GM23248 (cell line): ENCODE measurements around the gene MYT1. TPM values are rescaled to one million over a fixed set of nuclear protein-coding genes. Genes with fewer than 3 reads are reported as not detected.

ENCODE experiments used
- DNase-seq: peaks from one replicate; pipeline ENCODE4 v3.0.0-alpha.2; 2015
- H2AFZ ChIP-seq: fragments of 200-600 bp; sonication (generic); 2 replicates; pipeline ENCODE4 v1.6.1; 2016; ENCODE audit warnings: antibody characterized with exemption
- H3F3A ChIP-seq: fragments of 200-600 bp; sonication (generic); 2 replicates; pipeline ENCODE4 v1.6.1; 2016; ENCODE audit warnings: mild to moderate bottlenecking, antibody characterized with exemption, mixed run types; ENCODE audit not compliant: insufficient read depth
- H3K27ac ChIP-seq: fragments of 200-600 bp; sonication (generic); 2 replicates; pipeline ENCODE4 v1.5.1; 2016; ENCODE audit warnings: mild to moderate bottlenecking
- H3K27me3 ChIP-seq: fragments of 200-600 bp; sonication (generic); replicated peaks from 2 replicates; pipeline ENCODE4 v1.6.1; 2016; ENCODE audit warnings: mild to moderate bottlenecking; ENCODE audit not compliant: insufficient read depth
- H3K36me3 ChIP-seq: fragments of 200-600 bp; sonication (generic); 2 replicates; pipeline ENCODE4 v1.6.1; 2016; ENCODE audit warnings: low read depth, mild to moderate bottlenecking
- H3K4me1 ChIP-seq: fragments of 200-600 bp; sonication (generic); 2 replicates; pipeline ENCODE4 v1.6.1; 2016; ENCODE audit warnings: mild to moderate bottlenecking; ENCODE audit not compliant: insufficient read depth
- H3K4me2 ChIP-seq: fragments of 200-600 bp; sonication (generic); one replicate; pipeline ENCODE4 v1.6.1; 2016; ENCODE audit warnings: mild to moderate bottlenecking; ENCODE audit not compliant: unreplicated experiment
- H3K4me3 ChIP-seq: fragments of 200-600 bp; sonication (generic); 2 replicates; pipeline ENCODE4 v1.5.1; 2016; ENCODE audit warnings: mild to moderate bottlenecking
- H3K79me2 ChIP-seq: fragments of 200-600 bp; sonication (generic); 2 replicates; pipeline ENCODE4 v1.6.1; 2016; ENCODE audit warnings: mild to moderate bottlenecking; ENCODE audit not compliant: insufficient read depth
- H3K9ac ChIP-seq: fragments of 200-600 bp; sonication (generic); 2 replicates; pipeline ENCODE4 v1.6.1; 2016; ENCODE audit warnings: mild to moderate bottlenecking
- H3K9me2 ChIP-seq: fragments of 200-600 bp; sonication (generic); 2 replicates; pipeline ENCODE4 v1.6.1; 2016; ENCODE audit warnings: mixed run types, mild to moderate bottlenecking, moderate library complexity; ENCODE audit not compliant: insufficient read depth
- H3K9me3 ChIP-seq: fragments of 200-600 bp; sonication (generic); one replicate; pipeline ENCODE4 v1.6.1; 2017; ENCODE audit warnings: low read depth
- H4K20me1 ChIP-seq: fragments of 200-600 bp; sonication (generic); 2 replicates; pipeline ENCODE4 v1.6.0; 2016; ENCODE audit not compliant: insufficient read depth
- EZH2 ChIP-seq: fragments of 200-600 bp; sonication (generic); IDR thresholded peaks from 2 replicates; pipeline ENCODE4 v1.6.1; 2018; ENCODE audit warnings: antibody characterized with exemption, mild to moderate bottlenecking; ENCODE audit not compliant: insufficient read depth, poor library complexity, severe bottlenecking
- EZH2phosphoT487 ChIP-seq: fragments of 200-600 bp; sonication (generic); IDR thresholded peaks from 2 replicates; pipeline ENCODE4 v1.6.1; 2018; ENCODE audit warnings: antibody characterized with exemption, moderate library complexity, mild to moderate bottlenecking, low read depth; ENCODE audit not compliant: insufficient read depth
- WGBS, 2 experiments: methylation state at CpG; one replicate each; pipeline ENCODE4 v1.1.6; 2015 to 2017; ENCODE audit warnings: low lambda C conversion rate in 2 of 2, low coverage in 1 of 2; ENCODE audit errors: missing lambda C conversion rate in 2 of 2; 5-methylcytosine and 5-hydroxymethylcytosine counted together
- in situ Hi-C: fragments of 300-500 bp; cut with MboI; formaldehyde crosslinking; loops from 2 replicates; pipeline ENCODE4 v1.15.0; 2020
- polyA plus RNA-seq: library from polyadenylated mRNA; unstranded; fragments of >200 nt; fragmentation: Nextera tagmentation; extraction: Ambion mirVana; gene quantifications from 2 replicates; pipeline ENCODE4 v1.2.1, GENCODE V29; 2016
- total RNA-seq: library from RNA; depleted of rRNA; stranded (reverse); fragments of >200 nt; shearing (Covaris generic); gene quantifications from 2 replicates; pipeline ENCODE4 v1.2.3, GENCODE V29; 2014

Gene MYT1
- total and polyA plus RNA-seq, 2 experiments from 2014 or later = not detected

DNA sequence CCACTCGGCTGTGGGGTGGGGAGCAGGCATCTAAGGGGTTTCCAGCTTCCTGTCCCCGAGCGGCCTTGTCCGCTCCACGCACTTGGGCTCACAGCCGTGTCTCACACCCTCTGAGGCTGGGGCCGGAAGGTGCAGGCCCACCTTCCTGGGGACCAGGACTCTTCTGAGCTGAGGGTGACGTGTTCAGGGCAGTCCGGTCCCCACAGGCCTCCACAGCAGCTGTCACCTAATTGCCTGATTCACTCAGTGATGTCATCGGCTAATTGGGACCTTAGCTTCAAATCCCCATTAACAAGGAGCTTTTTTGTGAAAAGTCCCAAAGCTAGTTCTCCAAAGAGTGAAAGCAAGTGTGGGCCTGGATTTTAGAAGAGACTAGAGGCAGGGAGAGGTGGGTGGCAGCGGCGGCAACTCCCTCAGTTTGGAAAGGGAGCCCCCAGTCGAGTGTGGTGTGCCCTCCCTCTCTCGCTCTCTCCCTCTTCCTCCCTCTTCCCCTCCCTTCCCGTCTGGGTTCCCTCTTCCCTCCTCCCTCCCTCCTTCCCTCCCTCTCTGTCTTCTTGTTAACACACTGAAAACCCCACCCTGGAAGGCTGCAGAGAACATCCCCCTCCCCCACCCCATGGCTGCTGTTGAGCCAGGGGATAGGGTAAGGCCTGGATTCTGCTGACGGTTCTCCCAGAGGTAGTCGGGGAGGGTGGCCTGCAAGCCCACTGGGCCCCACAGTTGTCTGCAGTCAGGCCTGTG is 39.0 kb downstream of the MYT1 start:
- in situ Hi-C loops = no loop called here
- Histone ChIP-seq H3K27me3 (peaks cover 14% of the 10 kb centered on the region), H2AFZ (no peak overlapping the region), H4K20me1 (no peaks in the 10 kb centered on the region), H3K9ac (no peak overlapping the region), H3K9me3 (no peaks in the 10 kb centered on the region), H3K4me2 (no peak overlapping the region), H3K4me1 (no peaks in the 10 kb centered on the region), H3K4me3 (no peak overlapping the region), H3K27ac (no peak overlapping the region), H3K9me2 (no peaks in the 10 kb centered on the region), H3F3A (no peaks in the 10 kb centered on the region), H3K79me2 (no peaks in the 10 kb centered on the region), H3K36me3 (no peaks in the 10 kb centered on the region)
- 39 to 51% methylated on average over 14 to 17 of the region's 17 CpGs for WGBS, 2 experiments
- TF ChIP-seq EZH2phosphoT487 (no peak), EZH2 (no peak)
- DNase-seq = peak; percentile 32

DNA sequence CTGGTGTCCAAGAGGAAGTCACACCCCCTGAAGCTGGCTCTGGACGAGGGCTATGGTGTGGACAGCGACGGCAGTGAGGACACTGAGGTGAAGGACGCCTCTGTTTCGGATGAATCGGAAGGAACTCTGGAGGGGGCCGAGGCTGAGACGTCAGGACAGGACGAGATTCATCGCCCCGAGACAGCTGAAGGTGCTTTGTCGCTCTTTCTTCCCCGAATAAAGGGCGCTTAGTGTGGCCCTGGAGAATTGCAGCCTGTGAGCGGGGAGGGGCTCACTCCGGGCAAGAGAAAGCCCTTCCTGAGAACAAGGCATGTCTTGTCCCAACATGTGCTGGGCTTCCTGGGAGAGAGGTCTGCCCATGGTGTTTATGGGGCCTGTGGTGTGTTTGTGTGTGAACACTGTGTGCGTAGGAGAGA is 41.4 kb downstream of the MYT1 start:
- H3K4me1 ChIP-seq = no peaks in the 10 kb centered on the region
- no peak overlapping the region for H2AFZ ChIP-seq
- H3K9me3 ChIP-seq = no peaks in the 10 kb centered on the region
- no peak overlapping the region for H3K9ac ChIP-seq
- TF ChIP-seq EZH2 = no peak
- no peak for TF ChIP-seq EZH2phosphoT487
- H3K79me2 ChIP-seq = no peaks in the 10 kb centered on the region
- H4K20me1 ChIP-seq = no peaks in the 10 kb centered on the region
- no peaks in the 10 kb centered on the region for H3K36me3 ChIP-seq
- in situ Hi-C loops = no loop called here
- H3K4me3 ChIP-seq = no peak overlapping the region
- no peak for DNase-seq
- H3F3A ChIP-seq = no peaks in the 10 kb centered on the region
- H3K9me2 ChIP-seq = no peaks in the 10 kb centered on the region
- 65 to 68% methylated on average over 16 to 17 of the region's 17 CpGs for WGBS, 2 experiments
- no peak overlapping the region for H3K4me2 ChIP-seq
- H3K27me3 ChIP-seq = peaks cover 7% of the 10 kb centered on the region
- H3K27ac ChIP-seq = no peak overlapping the region

DNA sequence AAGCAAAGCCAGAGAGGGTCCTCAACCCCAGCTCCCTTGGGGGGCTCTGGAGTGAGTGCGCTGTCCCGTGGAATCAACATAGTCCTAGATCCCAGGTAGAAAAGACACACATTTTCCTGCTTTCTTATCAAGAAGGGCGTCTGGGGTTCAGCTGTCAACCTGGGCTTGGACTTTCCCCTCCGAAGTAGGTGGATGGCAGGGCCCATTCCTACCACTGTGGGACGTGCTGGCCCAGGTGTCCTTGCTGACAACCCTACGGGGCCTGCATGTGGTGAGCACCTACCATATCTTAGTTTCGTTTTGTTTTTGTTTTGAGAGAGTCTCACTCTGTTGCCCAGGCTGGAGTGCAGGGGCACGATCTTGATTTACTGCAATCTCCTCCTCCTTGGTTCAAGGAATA is 42.4 kb downstream of the MYT1 start:
- Histone ChIP-seq H2AFZ (no peak overlapping the region), H3K27ac (no peak overlapping the region), H3K36me3 (no peaks in the 10 kb centered on the region), H3K9ac (no peak overlapping the region), H4K20me1 (no peaks in the 10 kb centered on the region), H3K4me1 (no peaks in the 10 kb centered on the region), H3K9me3 (no peaks in the 10 kb centered on the region), H3K9me2 (no peaks in the 10 kb centered on the region), H3K79me2 (no peaks in the 10 kb centered on the region), H3K4me2 (no peak overlapping the region), H3F3A (no peaks in the 10 kb centered on the region), H3K4me3 (no peak overlapping the region), H3K27me3 (peaks cover 7% of the 10 kb centered on the region)
- no peak for DNase-seq
- in situ Hi-C loops = no loop called here
- TF ChIP-seq EZH2phosphoT487 = no peak
- TF ChIP-seq EZH2 = no peak
- WGBS, 2 experiments = 56 to 63% methylated on average over 8 of the region's 8 CpGs

DNA sequence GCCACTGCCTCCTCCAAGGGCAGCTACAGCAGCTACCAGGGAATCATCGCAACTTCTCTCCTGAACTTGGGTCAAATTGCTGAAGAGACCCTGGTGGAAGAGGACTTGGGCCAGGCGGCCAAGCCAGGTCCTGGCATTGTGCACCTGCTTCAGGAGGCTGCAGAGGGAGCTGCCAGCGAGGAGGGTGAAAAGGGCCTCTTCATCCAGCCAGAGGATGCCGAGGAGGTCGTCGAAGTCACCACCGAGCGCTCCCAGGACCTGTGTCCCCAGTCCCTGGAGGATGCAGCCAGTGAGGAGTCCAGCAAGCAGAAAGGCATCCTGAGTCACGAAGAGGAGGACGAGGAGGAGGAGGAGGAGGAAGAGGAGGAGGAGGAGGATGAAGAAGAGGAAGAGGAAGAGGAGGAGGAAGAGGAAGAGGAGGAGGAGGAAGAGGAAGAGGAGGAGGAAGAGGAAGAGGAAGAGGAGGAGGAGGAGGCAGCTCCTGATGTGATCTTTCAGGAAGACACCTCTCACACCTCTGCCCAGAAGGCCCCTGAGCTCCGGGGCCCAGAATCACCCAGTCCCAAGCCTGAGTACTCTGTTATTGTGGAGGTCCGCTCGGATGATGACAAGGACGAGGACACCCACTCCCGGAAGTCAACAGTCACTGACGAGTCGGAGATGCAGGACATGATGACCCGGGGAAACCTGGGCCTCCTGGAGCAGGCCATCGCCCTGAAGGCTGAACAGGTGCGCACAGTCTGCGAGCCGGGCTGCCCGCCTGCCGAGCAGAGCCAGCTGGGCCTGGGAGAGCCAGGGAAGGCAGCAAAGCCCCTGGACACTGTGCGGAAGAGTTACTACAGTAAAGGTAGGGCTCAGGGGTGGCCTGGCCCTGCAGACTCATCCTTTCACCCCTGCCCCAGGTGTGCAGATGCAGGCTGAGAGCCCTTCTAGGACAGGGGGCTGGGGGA is 43.7 kb downstream of the MYT1 start:
- no peaks in the 10 kb centered on the region for H3F3A ChIP-seq
- no peak overlapping the region for H3K4me3 ChIP-seq
- DNase-seq = no peak
- H3K9ac ChIP-seq = no peak overlapping the region
- WGBS, 2 experiments = 73 to 78% methylated on average over 25 of the region's 25 CpGs
- H3K79me2 ChIP-seq = no peaks in the 10 kb centered on the region
- no peak overlapping the region for H3K4me2 ChIP-seq
- H3K27ac ChIP-seq = no peak overlapping the region
- H3K4me1 ChIP-seq = no peaks in the 10 kb centered on the region
- no peaks in the 10 kb centered on the region for H3K9me2 ChIP-seq
- no peaks in the 10 kb centered on the region for H3K9me3 ChIP-seq
- in situ Hi-C loops = no loop called here
- H2AFZ ChIP-seq = no peak overlapping the region
- no peaks in the 10 kb centered on the region for H4K20me1 ChIP-seq
- peaks cover 7% of the 10 kb centered on the region for H3K27me3 ChIP-seq
- H3K36me3 ChIP-seq = no peaks in the 10 kb centered on the region
- TF ChIP-seq EZH2 (no peak), EZH2phosphoT487 (no peak)
